Measurements from ENCODE around the gene PITPNC1.
"Not testable (repeated sequence)": the region's sequence is repeated elsewhere in the genome, so short reads cannot be mapped to it uniquely, and the experiment has no call there.

The PITPNC1 gene

GRCh38 chr17:67594115-67594880 is 217.2 kb downstream of the PITPNC1 start:
- no peak for DNase-seq

DNA sequence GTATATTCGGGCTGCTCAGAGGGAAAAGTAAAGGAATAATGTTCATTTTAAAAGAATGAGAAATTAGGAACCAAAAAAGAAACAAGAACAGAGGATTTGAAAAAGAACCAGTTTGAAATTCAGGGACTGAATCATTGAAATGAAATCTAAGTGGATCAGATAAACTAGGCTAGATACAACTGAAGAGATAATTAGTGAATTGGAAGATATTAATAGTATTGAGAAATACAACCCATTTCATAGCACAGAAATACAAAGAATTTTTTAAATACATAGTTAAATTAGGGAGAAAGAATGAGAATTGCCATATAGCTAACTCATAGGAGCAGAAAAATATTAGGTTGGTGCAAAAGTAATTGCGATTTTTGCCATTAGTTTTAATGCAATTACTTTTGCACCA is 223.3 kb downstream of the PITPNC1 start:
- no peak for DNase-seq

GRCh38 chr17:67601897-67602296 is 224.8 kb downstream of the PITPNC1 start:
- no peak for DNase-seq

DNA sequence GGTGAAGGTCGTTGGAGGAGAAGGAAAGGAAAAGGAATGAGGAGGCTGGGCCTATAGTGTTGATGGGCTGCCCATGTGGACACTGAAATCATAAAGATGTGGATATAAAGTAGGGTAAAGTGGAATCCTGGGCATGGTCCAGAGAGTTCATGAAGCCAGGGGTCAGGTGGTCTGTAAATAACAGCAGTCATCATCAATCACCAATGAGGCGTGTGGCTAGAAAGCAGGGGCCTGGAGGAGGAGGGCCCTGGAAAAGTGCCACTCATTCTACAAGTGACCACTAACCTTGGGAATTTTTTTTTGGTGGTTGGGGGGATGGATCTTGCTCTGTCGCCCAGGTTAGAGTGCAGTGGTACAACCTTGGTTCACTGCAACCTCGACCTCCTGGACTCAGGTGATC is 225.4 kb downstream of the PITPNC1 start:
- no peak for DNase-seq

- DNase-seq, result peak; percentile 49 to 66
These were observed 225.9 kb downstream of the PITPNC1 start for GRCh38 chr17:67602974-67603373.

GRCh38 chr17:67605256-67605912 is 228.3 kb downstream of the PITPNC1 start:
- no peak for DNase-seq

- DNase-seq, result no peak
These were observed 229.4 kb downstream of the PITPNC1 start for GRCh38 chr17:67606471-67606870.

GRCh38 chr17:67606896-67607604 is 230.0 kb downstream of the PITPNC1 start:
- DNase-seq, result no peak

GRCh38 chr17:67610061-67610460 is 233.0 kb downstream of the PITPNC1 start:
- no peak for DNase-seq

DNA sequence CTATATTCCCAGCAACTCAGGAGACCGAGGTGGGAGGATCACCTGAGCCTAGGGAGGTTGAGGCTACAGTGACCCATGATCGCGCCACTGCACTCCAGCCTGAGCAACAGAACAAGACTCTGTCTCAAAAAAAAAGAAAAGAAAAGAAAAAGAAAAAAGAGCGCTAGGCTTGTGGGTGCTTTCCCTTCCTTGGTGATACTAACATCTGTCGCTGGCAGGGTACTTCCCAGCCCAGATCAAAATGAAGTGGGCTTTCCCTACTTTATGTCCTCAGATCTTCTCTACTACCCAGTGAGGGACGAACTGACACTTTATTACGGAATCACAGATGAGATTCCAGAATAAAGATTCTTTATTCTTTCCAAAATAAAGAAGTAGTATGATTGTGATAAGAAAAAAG is 236.9 kb downstream of the PITPNC1 start:
- no peak for DNase-seq

- DNase-seq, result no peak
These were observed 238.0 kb downstream of the PITPNC1 start for GRCh38 chr17:67615011-67615561.

DNA sequence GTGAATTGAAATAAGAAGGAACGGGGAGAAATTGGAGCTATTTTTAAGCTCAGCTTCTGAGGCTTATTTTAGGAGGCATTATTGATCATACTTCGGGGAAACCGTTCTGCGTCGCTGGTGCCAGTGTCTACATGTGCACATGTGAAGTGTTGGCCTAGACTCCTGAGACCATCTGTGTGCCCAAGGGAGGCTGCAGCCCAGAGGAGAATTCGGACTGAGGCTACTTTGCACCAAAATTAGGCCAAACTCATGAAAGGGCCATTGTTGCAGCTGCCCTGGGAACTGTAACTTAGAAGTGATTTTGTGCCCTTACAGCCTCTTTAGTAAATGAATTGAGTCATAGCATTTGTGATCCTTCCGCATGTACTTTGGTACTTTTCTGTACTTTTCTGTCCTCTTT is 238.7 kb downstream of the PITPNC1 start:
- DNase-seq, result no peak

GRCh38 chr17:67617304-67617899 is 240.3 kb downstream of the PITPNC1 start:
- DNase-seq, result no peak

DNA sequence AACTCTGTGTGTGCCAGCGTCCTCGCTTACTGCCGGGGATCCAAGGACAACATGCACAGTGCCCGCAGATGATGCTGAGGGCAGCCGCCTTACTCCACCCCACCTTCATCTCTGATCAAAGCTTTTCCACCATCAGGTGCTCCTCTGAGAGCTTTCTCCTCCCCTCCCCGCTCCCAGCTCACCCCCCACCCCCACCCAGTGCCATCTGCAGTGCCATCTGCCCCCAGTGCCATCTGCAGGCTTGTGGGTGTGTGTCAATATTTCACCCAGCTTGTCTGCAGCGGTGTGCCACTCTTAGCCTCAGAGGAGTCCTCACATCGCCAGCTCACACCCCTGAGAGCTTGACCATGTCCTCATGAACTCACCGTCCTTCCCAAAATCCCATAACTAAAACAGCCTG is 242.5 kb downstream of the PITPNC1 start:
- no peak for DNase-seq

GRCh38 chr17:67620088-67620487 is 243.0 kb downstream of the PITPNC1 start:
- DNase-seq, result no peak

DNA sequence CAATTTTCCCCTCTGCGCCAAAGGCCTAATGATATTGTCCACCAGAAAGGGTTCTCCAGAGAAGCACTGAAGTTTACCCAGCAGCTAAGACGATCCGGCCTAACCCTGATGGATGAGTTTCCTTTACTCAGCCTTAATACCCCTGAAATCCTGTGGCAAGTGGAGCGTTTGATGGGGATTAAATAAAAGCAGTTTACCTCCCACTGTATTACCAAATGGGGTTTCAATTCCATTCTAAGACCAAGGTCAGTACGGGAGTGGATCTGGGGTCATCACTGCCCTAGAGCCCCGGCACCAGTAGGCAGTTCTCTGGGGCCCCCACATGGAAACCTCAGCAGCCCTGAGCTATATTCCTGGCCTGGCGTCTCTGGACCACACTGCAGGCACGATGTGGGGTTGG is 243.6 kb downstream of the PITPNC1 start:
- no peak for DNase-seq

- no peak for DNase-seq
These were observed 246.7 kb downstream of the PITPNC1 start for GRCh38 chr17:67623767-67624166.

- DNase-seq, result no peak
These were observed 248.0 kb downstream of the PITPNC1 start for GRCh38 chr17:67624886-67625656.

DNA sequence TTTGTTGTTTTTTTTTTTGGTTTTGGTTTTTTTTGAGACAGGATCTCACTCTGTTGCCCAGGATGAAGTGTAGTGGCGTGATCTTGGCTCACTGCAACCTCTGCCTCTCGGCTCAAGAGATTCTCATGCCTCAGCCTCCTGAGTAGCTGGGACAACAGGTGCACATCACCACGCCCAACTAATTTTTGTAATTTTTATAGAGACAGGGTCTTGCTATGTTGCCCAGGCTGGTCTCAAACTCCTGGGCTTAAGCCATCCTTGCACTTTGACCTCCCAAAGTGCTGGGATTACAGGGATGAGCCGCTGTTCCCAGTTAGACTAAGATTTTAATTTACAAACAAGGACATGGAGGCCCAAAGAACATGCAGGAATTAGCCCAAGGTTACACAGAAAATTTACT is 248.9 kb downstream of the PITPNC1 start:
- no peak for DNase-seq

DNA sequence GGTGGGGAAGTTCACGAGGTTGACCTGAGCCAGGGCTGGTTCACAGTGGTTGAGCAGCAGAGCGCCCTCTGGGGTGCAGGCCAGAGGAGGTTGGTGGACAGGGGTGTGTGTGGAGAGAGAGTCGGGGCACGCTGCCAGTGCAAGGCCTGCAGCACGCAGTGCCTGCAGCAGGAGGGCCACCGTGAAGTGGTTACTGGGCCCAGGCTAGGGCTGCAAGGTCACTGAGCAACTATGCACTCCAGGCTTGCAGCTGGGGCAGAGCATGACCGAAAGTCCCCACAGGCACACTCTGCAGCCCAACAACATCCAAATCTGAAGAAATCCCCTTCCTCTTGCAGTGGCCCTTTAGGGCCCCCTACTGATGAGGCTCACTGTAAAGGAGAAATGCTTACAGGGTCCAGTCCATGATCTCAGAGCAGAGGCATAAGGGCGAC is 251.5 kb downstream of the PITPNC1 start:
- peak in 1 of 2 donors; percentile 16 for DNase-seq

- DNase-seq, result peak in 1 of 2 donors; percentile 37
These were observed 252.9 kb downstream of the PITPNC1 start for GRCh38 chr17:67629971-67630320.

GRCh38 chr17:67630836-67631235 is 253.8 kb downstream of the PITPNC1 start:
- not testable (repeated sequence) for DNase-seq

All from CD4-positive, alpha-beta T cell treated with Interleukin-4 for 1 hour (primary cell).